GM21528 (cell line): ENCODE data around the gene MLF2.

Experiments
- ATAC-seq: cut with Tn5 transposase; IDR thresholded peaks from one replicate; pipeline ENCODE4 v1.9.1; 2021; ENCODE audit warnings: mild to moderate bottlenecking, moderate library complexity; ENCODE audit not compliant: unreplicated experiment, low FRiP score

MLF2 gene

GRCh38 chr12:6699259-6699988 is 53.5 kb downstream of the MLF2 start:
- ATAC-seq: no peak

- no peak for ATAC-seq
These were observed 54.4 kb downstream of the MLF2 start for GRCh38 chr12:6698352-6699046.
